GM21529 (cell line): ENCODE measurements around the gene LMLN.
"Not testable (repeated sequence)": the region's sequence is repeated elsewhere in the genome, so short reads cannot be mapped to it uniquely, and the experiment has no call there.

Experiments used
- ATAC-seq: cut with Tn5 transposase; IDR thresholded peaks from one replicate; pipeline ENCODE4 v1.9.1; 2021; ENCODE audit not compliant: unreplicated experiment

Gene LMLN

DNA sequence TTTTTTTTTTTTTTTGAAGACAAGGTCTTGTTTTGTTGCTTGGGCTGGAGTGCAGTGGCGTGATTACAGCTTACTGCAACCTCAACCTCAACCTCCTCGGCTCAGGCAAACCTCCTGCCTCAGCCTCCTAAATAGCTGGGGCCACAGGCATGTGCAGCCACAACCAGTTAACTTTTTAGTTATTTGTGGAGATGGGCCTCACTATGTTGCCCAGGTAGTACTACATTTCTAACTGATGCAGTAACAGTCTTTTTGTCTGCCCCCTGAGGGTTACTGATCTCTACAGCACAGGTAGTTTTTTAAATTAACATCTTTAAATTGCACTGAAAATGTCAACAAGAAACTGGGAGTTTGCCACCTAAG is 3.4 kb upstream of the LMLN start:
- no peak for ATAC-seq

- ATAC-seq, result no peak
These were observed 2.3 kb upstream of the LMLN start for GRCh38 chr3:197957790-197958133.

- ATAC-seq, result no peak
These were observed 1.7 kb upstream of the LMLN start for GRCh38 chr3:197958346-197958745.

DNA sequence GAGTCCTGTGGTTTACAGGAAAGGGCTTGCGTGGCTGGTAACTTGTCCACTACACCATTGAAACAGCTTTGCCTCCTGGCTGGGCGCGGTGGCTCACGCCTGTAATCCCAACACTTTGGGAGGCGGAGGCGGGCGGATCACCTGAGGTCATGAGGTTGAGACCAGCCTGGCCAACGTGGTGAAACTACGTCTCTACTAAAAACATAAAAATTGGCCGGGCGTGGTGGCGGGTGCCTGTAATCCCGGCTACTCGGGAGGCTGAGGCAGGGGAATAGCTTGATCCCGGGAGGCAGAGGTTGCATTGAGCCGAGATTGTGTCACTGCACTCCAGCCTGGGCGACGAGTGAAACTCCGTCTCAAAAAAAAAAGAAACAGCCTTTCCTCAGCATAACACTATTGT is 1.2 kb upstream of the LMLN start:
- ATAC-seq, result not testable (repeated sequence)

DNA sequence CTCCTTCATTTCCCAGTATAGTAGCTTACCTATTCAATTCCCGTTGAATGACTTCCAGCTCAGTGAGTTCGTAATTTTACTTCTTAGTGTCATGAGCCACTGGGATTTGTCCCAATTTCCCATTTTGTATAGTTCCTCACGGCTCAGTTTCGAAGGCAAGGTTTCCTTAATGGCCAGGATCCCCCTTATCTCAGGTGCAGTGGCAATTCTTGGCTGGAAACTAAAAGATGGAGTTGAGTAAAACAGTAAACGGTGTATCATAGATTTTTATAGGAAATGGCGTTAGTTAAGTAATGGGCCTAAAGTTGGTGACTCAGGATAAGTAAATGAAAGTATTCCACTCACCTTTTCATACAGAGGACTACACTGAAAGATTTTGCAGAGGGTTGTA is 522 bp upstream of the LMLN start:
- no peak for ATAC-seq

DNA sequence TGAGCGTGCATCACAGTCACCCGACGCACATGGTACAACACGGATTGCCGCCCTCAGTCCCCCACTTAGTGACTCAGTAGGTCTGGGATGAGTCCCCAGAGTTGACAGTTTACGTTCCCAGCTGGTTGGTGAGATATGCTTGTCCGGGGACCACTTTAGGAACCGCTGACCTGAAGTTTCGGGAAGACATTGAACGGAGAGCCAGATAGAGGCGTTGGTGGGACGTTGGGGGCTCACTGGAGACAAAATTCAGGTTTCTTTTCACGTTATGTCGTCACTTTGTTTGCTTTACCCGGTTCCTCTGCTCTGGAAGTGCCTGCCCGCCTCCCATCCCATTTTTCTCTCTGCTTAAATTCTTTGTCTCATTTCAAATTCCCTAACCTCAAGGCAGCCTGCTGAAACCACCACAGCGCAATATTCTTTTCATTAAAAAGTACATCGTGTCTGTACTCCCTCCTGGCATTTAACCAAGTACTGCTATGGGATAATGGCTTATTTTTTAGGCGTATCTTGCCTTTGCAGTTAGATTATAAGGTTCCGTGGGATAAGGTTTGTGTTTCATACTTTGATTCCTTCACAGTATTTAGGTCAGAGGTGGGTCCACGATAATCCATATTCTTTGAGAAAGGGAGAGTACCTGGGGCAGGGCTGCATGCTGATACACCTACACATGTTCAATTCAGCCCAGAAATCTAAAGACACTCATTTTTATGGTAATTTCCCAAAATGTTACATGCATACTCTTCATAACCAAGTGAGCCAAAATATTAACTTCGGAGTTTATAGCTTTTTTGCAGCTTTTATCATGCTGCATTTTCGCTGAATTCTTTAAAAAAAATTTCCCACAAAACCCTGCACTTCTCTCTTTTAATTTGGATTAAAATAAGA is 921 bp downstream of the LMLN start:
- ATAC-seq, result no peak

GRCh38 chr3:197961582-197961945 is 1.5 kb downstream of the LMLN start:
- no peak for ATAC-seq

GRCh38 chr3:197963019-197963637 is 3.1 kb downstream of the LMLN start:
- ATAC-seq, result no peak

GRCh38 chr3:197967337-197967989 is 7.4 kb downstream of the LMLN start:
- not testable (repeated sequence) for ATAC-seq

- no peak for ATAC-seq
These were observed 10.6 kb downstream of the LMLN start for GRCh38 chr3:197970588-197970987.

DNA sequence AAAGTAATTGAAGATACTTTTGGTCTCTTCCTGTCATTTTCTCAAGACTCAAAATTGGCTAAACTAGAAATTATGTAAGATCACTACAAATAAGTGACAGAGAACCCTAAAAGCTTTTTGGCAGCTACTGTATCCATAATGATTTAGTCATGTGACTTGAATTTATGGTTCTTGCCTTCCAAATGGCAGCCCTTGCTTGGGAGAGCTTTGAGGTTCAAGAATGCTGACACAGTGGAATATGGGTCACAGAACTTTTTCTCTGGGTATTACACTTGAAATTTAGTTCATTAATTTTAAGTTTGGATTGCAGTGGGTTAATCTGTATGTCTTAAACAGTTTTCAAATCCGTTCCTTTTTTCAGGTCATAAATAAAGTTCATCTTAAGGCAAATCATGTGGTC is 14.0 kb downstream of the LMLN start:
- no peak for ATAC-seq

- no peak for ATAC-seq
These were observed 15.3 kb downstream of the LMLN start for GRCh38 chr3:197975311-197975710.

DNA sequence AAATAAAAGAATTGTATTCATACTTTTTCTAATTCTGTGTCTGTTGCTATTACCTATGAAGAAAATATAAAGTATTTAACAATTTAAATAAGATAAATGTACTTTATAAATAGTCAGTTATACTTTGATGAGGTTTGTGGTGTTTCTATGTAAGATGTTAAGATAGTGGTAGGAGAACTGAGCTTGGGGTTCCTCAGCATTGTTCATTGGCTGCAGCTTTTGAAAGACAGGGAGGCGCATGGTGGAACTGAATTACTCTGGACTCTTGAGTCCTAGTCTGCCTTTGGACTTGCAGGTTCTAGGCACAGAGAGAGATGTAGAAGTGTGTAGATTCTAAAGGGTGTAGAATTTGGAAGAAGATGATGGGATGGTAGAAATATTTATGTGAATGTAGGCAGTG is 23.1 kb downstream of the LMLN start:
- no peak for ATAC-seq

DNA sequence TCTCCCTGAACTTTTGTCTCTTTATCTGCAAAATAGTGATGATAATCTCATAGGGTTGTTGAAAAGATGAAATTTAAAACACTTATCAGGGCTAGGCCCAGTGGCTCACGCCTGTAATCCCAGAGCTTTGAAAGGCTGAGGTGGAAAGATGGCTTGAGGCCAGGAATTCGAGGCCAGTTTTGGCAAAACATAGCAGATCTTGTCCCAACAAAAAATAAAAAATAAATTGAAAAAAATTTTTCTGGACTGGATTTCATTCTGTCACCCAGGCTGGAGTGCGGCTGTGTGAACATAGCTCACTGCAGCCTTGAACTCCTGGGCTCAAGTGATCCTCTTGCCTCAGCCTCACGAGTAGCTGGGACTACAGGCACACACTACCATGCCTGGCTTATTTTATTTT is 29.6 kb downstream of the LMLN start:
- no peak for ATAC-seq

DNA sequence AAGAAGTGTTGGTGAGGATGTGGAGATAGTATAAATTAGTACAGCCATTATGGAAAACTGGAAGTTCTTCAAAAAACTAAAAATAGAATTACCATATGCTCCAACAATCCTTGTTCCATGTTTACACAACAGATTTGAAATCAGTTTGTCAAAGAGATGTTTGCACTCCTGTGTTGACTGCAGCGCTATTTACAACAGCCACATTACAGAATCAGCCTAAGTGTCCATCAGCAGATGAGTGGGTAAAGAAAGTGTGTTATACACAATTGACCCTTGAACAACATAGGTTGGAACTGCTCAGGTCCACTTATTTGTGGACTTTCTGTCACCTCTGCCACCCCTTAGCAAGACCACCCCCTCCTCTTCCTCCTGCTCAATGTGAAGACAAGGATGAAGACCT is 34.7 kb downstream of the LMLN start:
- no peak for ATAC-seq

- no peak for ATAC-seq
These were observed 36.8 kb downstream of the LMLN start for GRCh38 chr3:197996855-197997254.

DNA sequence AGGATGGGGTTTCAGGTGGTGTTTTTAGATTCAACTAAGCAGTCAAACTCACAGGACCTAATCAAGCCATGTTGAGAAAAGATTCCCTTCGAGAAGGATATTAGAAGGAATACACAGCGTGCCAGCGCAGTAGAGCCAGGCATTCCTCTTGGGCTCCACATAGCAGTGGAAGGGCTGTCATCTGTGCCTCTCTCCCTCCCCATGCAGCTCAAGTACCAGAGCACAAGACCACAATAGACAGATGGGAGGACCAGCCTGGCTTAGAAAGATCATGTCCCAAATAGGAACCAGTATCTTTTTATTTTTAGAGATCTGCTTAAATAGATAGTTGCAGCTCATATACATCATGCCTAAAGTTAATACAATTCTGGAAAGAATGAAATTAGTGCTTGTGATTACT is 37.9 kb downstream of the LMLN start:
- ATAC-seq, result no peak

- ATAC-seq, result no peak
These were observed 57.1 kb downstream of the LMLN start for GRCh38 chr3:198017090-198017489.

DNA sequence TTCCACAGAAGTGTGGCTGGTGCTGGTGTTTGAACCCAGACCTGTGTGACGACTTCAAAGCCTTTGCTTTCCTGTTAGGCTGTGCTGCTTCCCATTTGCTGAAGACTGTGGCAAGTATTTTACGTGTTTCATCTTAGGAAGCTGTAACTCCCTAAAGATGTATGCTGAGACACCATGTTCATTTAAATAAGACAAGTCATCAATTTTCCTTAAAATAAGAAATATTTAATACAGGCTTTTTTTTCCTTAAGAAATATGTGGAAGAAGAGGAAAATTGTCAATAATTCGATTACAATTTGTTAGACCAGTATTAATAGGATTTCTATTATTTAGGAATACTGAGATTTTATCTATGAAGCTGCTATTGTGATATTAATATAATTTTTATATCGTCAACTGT is 58.4 kb downstream of the LMLN start:
- no peak for ATAC-seq

- no peak for ATAC-seq
These were observed 59.1 kb downstream of the LMLN start for GRCh38 chr3:198019115-198019514.

GRCh38 chr3:198021320-198021719 is 61.3 kb downstream of the LMLN start:
- no peak for ATAC-seq

GRCh38 chr3:198022604-198023003 is 62.6 kb downstream of the LMLN start:
- no peak for ATAC-seq
